CD4-positive, alpha-beta T cell treated with Interleukin-10 for 1 hour (primary cell): ENCODE measurements around the gene OTUB2.

Source experiments
- DNase-seq: peaks from one replicate; pipeline ENCODE4 v3.0.0-alpha.2; 2020

The OTUB2 gene

DNA sequence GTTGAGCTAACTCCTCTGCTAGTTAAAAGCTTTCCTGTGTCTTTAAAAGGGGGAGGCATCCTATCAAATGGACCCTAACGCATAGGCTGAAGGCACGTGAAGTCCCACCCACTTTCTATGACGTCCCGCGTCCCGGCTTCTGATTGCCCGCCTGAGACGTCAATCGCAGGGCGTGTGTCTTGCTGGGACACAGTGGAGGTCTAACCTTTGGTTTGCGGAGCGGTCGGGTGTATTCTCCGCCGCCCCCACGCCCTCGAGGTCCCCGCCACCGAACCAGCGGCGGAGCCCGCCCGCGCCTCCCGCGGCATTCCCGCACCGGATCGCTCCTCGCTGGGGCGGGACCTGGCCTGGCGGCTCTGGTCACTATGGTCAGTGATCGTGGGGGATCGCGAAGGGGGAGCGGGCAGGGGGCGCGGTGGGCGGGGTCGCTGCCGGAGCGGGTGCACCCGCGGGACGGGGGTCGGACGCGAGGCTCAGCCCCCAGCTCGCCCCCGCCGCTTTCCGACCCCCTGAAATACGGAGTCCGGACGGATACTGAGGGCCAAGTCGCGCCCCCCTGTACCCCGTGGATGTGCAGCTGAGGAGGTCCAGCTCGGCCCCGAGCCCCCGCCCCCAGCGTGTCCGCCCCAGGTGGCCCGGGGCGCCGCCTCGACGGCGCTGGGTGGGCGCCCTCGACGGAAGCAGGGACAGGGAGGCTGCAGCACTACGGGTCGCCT, at the start of gene OTUB2:
Gene OTUB2 (plus strand): TSS at position 168 of the 716 bp plus-strand sequence. CDS start 198 bp downstream, at position 366.
- DNase-seq = peak; percentile 98

- no peak for DNase-seq
These were observed 49.6 kb upstream of the OTUB2 start, which contains the start of gene ASB2 for GRCh38 chr14:93976477-93977057. Gene ASB2 (minus strand): TSS chr14:93976570. CDS start chr14:93964539, 12,031 bp downstream.

GRCh38 chr14:93977171-93977570, 49.0 kb upstream of the OTUB2 start:
- DNase-seq = no peak

DNA sequence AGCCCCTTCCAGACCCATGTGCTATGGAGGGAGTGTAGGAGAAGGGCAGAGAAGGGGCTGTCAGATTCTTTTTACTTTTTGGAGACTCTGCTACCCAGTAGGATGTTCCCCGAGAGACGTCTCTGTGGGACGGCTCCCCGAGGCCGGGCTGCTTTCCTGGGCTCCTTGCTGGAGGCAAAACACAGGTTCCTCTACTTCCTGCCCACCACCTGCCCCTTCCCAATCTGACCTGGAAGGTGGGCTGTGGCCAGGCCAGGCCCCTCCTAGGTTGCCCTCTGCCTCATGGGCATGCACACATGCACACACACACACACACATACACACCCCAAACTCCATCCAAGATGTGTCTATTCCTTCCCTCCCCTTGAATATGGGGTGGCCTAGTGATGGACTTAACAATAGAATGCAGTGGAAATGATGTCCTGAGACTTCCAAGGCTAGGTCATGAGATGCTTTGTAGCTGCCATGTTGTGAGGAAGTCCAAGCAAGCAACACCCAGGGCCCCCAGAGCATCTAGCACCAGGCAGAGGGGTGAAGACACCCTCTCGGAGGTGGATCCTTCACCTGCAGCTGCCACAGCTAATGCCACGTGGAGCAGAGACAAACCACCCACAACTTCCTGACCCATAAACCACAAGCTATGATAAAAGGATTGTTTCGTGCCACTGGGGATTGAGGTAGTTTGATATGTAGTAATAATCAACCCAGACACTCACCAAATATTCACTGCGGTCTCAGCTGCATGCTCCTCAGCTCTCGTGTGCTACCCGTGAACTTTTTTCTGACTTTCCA, 48.2 kb upstream of the OTUB2 start:
- DNase-seq = peak; percentile 81

DNA sequence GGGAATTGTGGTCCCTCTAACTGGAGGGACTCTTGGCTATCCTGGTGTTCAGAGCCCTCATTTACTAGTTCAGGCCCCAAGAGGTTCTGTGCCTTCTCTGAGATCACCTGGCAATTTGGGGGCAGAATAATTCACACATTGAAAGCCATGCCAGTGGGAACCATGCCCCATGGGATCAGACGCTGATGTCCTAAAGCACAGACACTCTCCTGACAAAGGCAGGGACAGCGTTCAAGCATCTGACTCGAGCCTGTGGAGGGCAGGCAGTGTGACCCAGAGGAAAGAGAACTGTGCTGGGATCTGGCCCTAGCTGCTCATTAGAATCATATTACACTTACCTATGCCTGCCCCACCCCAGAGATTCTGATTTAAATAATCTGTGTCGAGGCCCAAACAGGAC, 47.4 kb upstream of the OTUB2 start:
- no peak for DNase-seq

- no peak for DNase-seq
These were observed 45.5 kb upstream of the OTUB2 start for GRCh38 chr14:93980456-93981201.

DNA sequence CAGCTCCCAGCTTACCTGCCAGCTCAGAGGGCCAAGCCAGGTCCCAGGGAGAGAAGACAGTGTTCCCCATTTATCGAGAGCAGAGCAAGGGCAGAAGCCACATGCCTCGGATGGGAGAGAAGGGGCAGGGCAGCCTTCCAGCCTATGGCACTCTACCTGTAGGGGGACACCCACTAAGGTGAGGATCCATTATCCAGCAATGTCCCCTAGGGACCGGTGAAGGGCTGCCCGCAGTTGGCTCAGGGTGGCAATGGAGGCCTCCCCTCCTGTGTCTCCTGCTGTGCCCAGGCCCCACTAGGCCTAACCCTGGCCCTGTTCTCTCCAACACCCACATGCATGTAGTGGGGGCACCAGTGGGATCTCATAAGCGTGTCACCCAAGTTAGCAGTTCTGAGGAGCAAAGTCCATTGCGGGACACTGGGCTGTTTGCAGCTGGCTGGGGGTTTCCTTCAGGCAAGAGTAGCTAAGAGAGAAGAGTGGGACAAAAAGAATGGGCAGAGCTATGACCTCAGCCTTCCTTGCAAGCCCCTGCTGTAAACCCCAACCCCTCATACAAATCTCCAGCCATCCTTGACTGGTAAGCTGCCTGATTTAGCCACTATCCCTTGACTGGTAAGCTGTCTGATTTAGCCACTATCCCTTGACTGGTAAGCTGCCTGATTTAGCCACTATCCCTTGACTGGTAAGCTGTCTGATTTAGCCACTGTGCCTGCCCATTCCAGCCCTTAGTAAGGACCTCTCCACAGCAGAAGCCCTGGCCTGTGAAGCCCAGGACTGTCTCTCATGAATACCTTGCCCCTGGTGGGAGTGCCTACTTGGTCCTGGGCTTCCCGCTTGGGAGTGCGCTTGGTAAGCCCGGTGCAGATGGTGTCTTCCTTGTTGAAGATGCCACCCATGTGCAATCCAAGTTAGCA, 44.6 kb upstream of the OTUB2 start:
- DNase-seq = no peak

- no peak for DNase-seq
These were observed 43.7 kb upstream of the OTUB2 start for GRCh38 chr14:93982230-93983007.

DNA sequence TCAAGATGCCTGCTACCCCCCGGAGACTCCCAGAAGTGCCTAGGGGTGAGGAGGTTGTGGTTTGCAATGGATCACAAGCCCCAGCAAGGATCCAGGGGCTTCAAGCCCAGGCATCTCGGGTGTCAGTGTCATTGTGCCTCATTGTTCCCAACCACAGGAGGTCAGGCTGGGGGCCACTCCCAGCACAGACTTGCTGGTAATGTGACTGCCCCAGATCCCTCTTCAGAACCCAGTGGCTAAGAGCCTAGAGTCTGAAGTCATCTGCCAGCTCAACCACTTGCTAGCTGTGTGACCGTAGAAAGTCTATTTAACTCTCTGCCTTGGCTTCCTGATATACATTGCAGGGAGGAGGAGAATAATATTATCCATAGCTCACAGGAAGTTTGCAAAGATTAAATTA, 42.1 kb upstream of the OTUB2 start:
- DNase-seq = no peak

- DNase-seq = no peak
These were observed 41.1 kb upstream of the OTUB2 start for GRCh38 chr14:93984987-93985410.

GRCh38 chr14:93986955-93987354, 39.2 kb upstream of the OTUB2 start:
- no peak for DNase-seq

- DNase-seq = no peak
These were observed 38.8 kb upstream of the OTUB2 start for GRCh38 chr14:93987376-93987775.

GRCh38 chr14:93987815-93988476, 38.2 kb upstream of the OTUB2 start:
- DNase-seq = no peak

- no peak for DNase-seq
These were observed 36.2 kb upstream of the OTUB2 start for GRCh38 chr14:93989939-93990338.

GRCh38 chr14:93991212-93991611, 34.9 kb upstream of the OTUB2 start:
- no peak for DNase-seq

DNA sequence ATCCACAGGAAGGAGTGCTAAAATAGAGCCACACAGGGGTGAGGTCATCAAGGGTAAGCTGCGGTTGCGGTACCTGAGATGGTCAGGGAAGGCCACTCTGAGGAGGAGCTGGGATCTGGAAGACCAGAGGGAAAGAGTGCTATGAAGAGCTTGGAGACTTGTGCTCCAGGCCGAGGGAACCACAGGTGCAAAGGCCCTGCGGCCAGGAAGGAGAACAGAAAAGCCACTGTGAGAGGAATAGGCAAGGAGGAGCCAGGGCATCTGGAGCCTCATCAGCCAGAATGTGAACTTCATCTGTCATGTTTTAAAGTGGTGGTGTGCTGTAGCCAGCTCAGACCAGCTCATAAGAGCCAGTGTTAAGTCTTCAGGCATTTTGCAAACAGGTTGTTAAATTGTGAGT, 34.5 kb upstream of the OTUB2 start:
- no peak for DNase-seq

DNA sequence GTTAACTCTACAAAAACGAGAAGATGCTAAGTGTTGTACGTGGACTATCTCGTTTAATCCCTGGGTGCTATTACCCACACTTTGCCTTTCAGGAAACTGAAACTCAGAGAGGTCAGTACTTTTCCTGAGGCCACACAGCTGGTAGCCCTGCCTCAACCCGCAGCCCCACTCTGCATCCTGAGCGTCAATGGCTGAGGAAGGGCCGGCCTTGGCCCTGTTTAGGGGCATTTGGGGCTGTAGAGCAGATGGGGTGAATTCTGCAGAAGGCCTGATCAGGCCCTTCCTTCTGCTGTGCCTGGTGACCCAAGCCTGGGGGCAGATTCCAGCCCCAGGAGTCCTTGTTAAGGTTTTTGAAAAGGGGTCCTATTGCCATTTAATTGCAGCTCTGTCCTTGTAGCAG, 32.8 kb upstream of the OTUB2 start:
- DNase-seq = no peak

- no peak for DNase-seq
These were observed 31.0 kb upstream of the OTUB2 start for GRCh38 chr14:93994919-93995682.

GRCh38 chr14:93996130-93996695, 29.9 kb upstream of the OTUB2 start:
- no peak for DNase-seq
